H1 (cell line): ENCODE measurements around the gene LRRC72. TPM values are rescaled to one million over a fixed set of nuclear protein-coding genes. Genes with fewer than 3 reads are reported as not detected.

ENCODE experiments used
- CTCF ChIA-PET: fragments of 300-600 bp; sonication (Branson Sonifier 250); formaldehyde crosslinking; loops from one replicate; lab custom pipeline; 2021; ENCODE audit not compliant: partially characterized antibody; lab: Charles Lee
- POLR2A ChIA-PET: fragments of 300-600 bp; sonication (Branson Sonifier 250); formaldehyde crosslinking; loops from one replicate; lab custom pipeline; 2021; ENCODE audit warnings: inconsistent platforms; ENCODE audit not compliant: partially characterized antibody; lab: Charles Lee
- DNase-seq, 2 experiments: peaks; one replicate each; pipeline versions ENCODE4 v3.0.0 to v3.0.0-alpha.2; 2010 to 2022; ENCODE audit warnings: low spot score in 2 of 2, low read depth in 1 of 2, mixed read lengths in 1 of 2
- FAIRE-seq: peaks from 2 replicates; lab custom pipeline; 2011; peaks lifted over from hg19 to GRCh38; lab: Jason Lieb, UNC
- H2AFZ ChIP-seq: 2 replicates; pipeline ENCODE4 v1.8.1; 2012; ENCODE audit warnings: low read length, inconsistent platforms
- H2AK5ac ChIP-seq: 2 replicates; pipeline ENCODE4 v1.6.1; 2013; ENCODE audit warnings: low read depth, low read length
- H2BK120ac ChIP-seq: replicated peaks from 2 replicates; pipeline ENCODE3; 2013; ENCODE audit warnings: low read depth, low read length, inconsistent platforms
- H2BK12ac ChIP-seq: 2 replicates; pipeline ENCODE4 v1.6.1; 2013; ENCODE audit warnings: low read depth, low read length
- H2BK15ac ChIP-seq: 2 replicates; pipeline ENCODE4 v1.6.1; 2013; ENCODE audit warnings: low read length
- H2BK20ac ChIP-seq: 2 replicates; pipeline ENCODE4 v1.6.1; 2013; ENCODE audit warnings: low read length
- H2BK5ac ChIP-seq: 2 replicates; pipeline ENCODE4 v1.6.1; 2013; ENCODE audit warnings: low read depth, low read length
- H3K14ac ChIP-seq: 2 replicates; pipeline ENCODE4 v1.6.1; 2013; ENCODE audit warnings: inconsistent platforms; ENCODE audit not compliant: insufficient read length
- H3K18ac ChIP-seq: 2 replicates; pipeline ENCODE4 v1.6.1; 2013; ENCODE audit warnings: low read length; ENCODE audit errors: extremely low read depth
- H3K23ac ChIP-seq: 2 replicates; pipeline ENCODE4 v1.6.1; 2013; ENCODE audit warnings: inconsistent platforms; ENCODE audit not compliant: insufficient read length
- H3K23me2 ChIP-seq: 2 replicates; pipeline ENCODE4 v1.6.1; 2013; ENCODE audit warnings: low read depth, low read length
- H3K27ac ChIP-seq: 2 replicates; pipeline ENCODE4 v1.6.1; 2011; ENCODE audit warnings: low read depth, low read length, inconsistent platforms
- H3K27me3 ChIP-seq, 4 experiments: replicated peaks in 1 of 4; 1 replicate in 1 of 4; 2 replicates in 3 of 4; pipeline versions ENCODE4 v1.6.1 to v1.8.1; 2011 to 2013; ENCODE audit warnings: low read length in 3 of 4, mild to moderate bottlenecking in 3 of 4, inconsistent platforms in 2 of 4, mixed read lengths in 2 of 4, moderate library complexity in 1 of 4; ENCODE audit not compliant: control insufficient read depth in 3 of 4, insufficient read depth in 3 of 4; ENCODE audit errors: extremely low read depth in 1 of 4
- H3K36me3 ChIP-seq, 4 experiments: 2 replicates each; pipeline versions ENCODE4 v1.6.1 to v1.8.1; 2011 to 2013; ENCODE audit warnings: mild to moderate bottlenecking in 4 of 4, low read length in 3 of 4, moderate library complexity in 2 of 4, control low read depth in 1 of 4, inconsistent platforms in 1 of 4; ENCODE audit not compliant: insufficient read depth in 4 of 4, control insufficient read depth in 2 of 4
- H3K4ac ChIP-seq: replicated peaks from 2 replicates; pipeline ENCODE3; 2013; ENCODE audit warnings: low read length, low read depth, mixed read lengths, inconsistent platforms; ENCODE audit not compliant: insufficient read length
- H3K4me1 ChIP-seq, 4 experiments: replicated peaks in 1 of 4; 1 replicate in 1 of 4; 2 replicates in 3 of 4; pipeline versions ENCODE4 v1.6.1 to v1.8.1; 2011 to 2013; ENCODE audit warnings: low read length in 3 of 4, inconsistent platforms in 2 of 4, mixed read lengths in 1 of 4; ENCODE audit not compliant: insufficient read depth in 4 of 4, control insufficient read depth in 3 of 4
- H3K4me2 ChIP-seq, 2 experiments: 2 replicates each; pipeline versions ENCODE4 v1.6.1 to v1.8.1; 2011 to 2013; ENCODE audit warnings: low read depth in 2 of 2, low read length in 2 of 2, control low read depth in 1 of 2, inconsistent platforms in 1 of 2, mild to moderate bottlenecking in 1 of 2; ENCODE audit not compliant: insufficient read depth in 1 of 2
- H3K4me3 ChIP-seq, 4 experiments: fragments of 200-600, 300-600 bp in 1 of 4; sonication (generic), shearing (Covaris generic), sonication (Bioruptor Twin) in 1 of 4; 2 replicates each; pipeline versions ENCODE4 v1.5.1 to v1.8.1; 2011 to 2016; ENCODE audit warnings: low read length in 4 of 4, low read depth in 3 of 4, control low read depth in 2 of 4, inconsistent platforms in 2 of 4, mild to moderate bottlenecking in 2 of 4, mixed read lengths in 1 of 4, moderate library complexity in 1 of 4; ENCODE audit not compliant: insufficient read depth in 2 of 4; ENCODE audit errors: extremely low read depth in 1 of 4
- H3K56ac ChIP-seq: replicated peaks from 2 replicates; pipeline ENCODE3; 2013; ENCODE audit warnings: low read depth, mild to moderate bottlenecking, mixed read lengths, low read length, inconsistent platforms; ENCODE audit not compliant: insufficient read length
- H3K79me1 ChIP-seq: 2 replicates; pipeline ENCODE4 v1.6.1; 2013; ENCODE audit warnings: low read depth, low read length, control low read depth
- H3K79me2 ChIP-seq, 2 experiments: 2 replicates each; pipeline versions ENCODE4 v1.6.1 to v1.8.1; 2012 to 2013; ENCODE audit warnings: low read length in 2 of 2, mild to moderate bottlenecking in 2 of 2, inconsistent platforms in 1 of 2; ENCODE audit not compliant: insufficient read depth in 2 of 2, control insufficient read depth in 1 of 2
- H3K9ac ChIP-seq, 4 experiments: replicated peaks in 1 of 4; 1 replicate in 1 of 4; 2 replicates in 3 of 4; pipeline versions ENCODE4 v1.6.1 to v1.8.1; 2011 to 2013; ENCODE audit warnings: low read depth in 3 of 4, low read length in 3 of 4, control low read depth in 2 of 4, mild to moderate bottlenecking in 2 of 4, moderate library complexity in 2 of 4, inconsistent platforms in 1 of 4; ENCODE audit errors: extremely low read depth in 1 of 4
- H3K9me3 ChIP-seq, 2 experiments: 2 replicates each; pipeline versions ENCODE4 v1.6.1 to v1.8.1; 2012 to 2013; ENCODE audit warnings: mild to moderate bottlenecking in 2 of 2, moderate library complexity in 2 of 2, control low read depth in 1 of 2, inconsistent platforms in 1 of 2, low read depth in 1 of 2, low read length in 1 of 2, mixed read lengths in 1 of 2; ENCODE audit not compliant: insufficient read depth in 2 of 2
- H4K20me1 ChIP-seq, 2 experiments: replicated peaks in 1 of 2; 2 replicates each; pipeline versions ENCODE3 to v1.8.1; 2011 to 2013; ENCODE audit warnings: inconsistent platforms in 2 of 2, low read length in 2 of 2, mild to moderate bottlenecking in 1 of 2; ENCODE audit not compliant: insufficient read depth in 2 of 2, control insufficient read depth in 1 of 2
- H4K5ac ChIP-seq: 2 replicates; pipeline ENCODE4 v1.6.1; 2013; ENCODE audit warnings: low read length, low read depth, mixed read lengths, inconsistent platforms; ENCODE audit not compliant: insufficient read length
- H4K8ac ChIP-seq: 2 replicates; pipeline ENCODE4 v1.8.0; 2013; ENCODE audit warnings: mild to moderate bottlenecking, moderate library complexity, low read length, inconsistent platforms; ENCODE audit not compliant: insufficient read depth; ENCODE audit errors: extremely low read depth
- H4K91ac ChIP-seq: replicated peaks from 2 replicates; pipeline ENCODE3; 2013; ENCODE audit warnings: low read length, mixed read lengths, inconsistent platforms; ENCODE audit not compliant: insufficient read length
- SIRT6 ChIP-seq: IDR thresholded peaks from one replicate; pipeline ENCODE4 v1.7.1; 2012; ENCODE audit warnings: low read length, inconsistent platforms
- polyA plus RNA-seq, 7 experiments: library from polyadenylated mRNA; depleted of rRNA in 3 of 7; stranded (reverse) in 5 of 7; unstranded in 2 of 7; fragments of >200 nt in 5 of 7; fragments of 200-250 nt in 2 of 7; gene quantifications; 1 replicate in 5 of 7; 2 replicates in 1 of 7; 4 replicates in 1 of 7; pipeline versions ENCODE4 v1.2.1 to v1.2.3, GENCODE V29; 2011 to 2013; ENCODE audit warnings: missing spikeins in 2 of 7, mixed read lengths in 2 of 7
- total RNA-seq: library from RNA; stranded (reverse); fragmentation: NEBNext Ultra II Directional; extraction: Animal tissue kit (Norgen Biotek cat#: 25700); gene quantifications from 2 replicates; pipeline ENCODE4 v1.2.1, GENCODE V29; 2021

The LRRC72 gene
- total and polyA plus RNA-seq, 2 of the 8 experiments (the other 6 are each of a cell fraction or from before 2014, with no cell fraction given): not detected

GRCh38 chr7:16514729-16515128 is 11.9 kb upstream of the LRRC72 start:
- H2BK120ac ChIP-seq: no peak overlapping the region
- no peak overlapping the region for H3K23ac ChIP-seq
- H2BK12ac ChIP-seq: no peak overlapping the region
- no peak overlapping the region for H2BK20ac ChIP-seq
- no peak overlapping the region for H2BK5ac ChIP-seq
- no peak overlapping the region for H3K9ac ChIP-seq
- H3K4me2 ChIP-seq: no peak overlapping the region
- no peaks in the 10 kb centered on the region; a peak in 1 of 7 replicates for H3K4me1 ChIP-seq
- no peaks in the 10 kb centered on the region for H3K36me3 ChIP-seq
- no peak for DNase-seq
- no peak for TF ChIP-seq SIRT6
- no peaks in the 10 kb centered on the region for H3K79me1 ChIP-seq
- H4K20me1 ChIP-seq: no peaks in the 10 kb centered on the region
- ChIA-PET POLR2A (no interaction called here), CTCF (interaction anchor here (1.2 kb wide), 1 partner anchor 36 kb away, joined by 3 read pairs; no protein-coding TSS in a partner anchor)
- H3K27ac ChIP-seq: no peak overlapping the region
- H4K5ac ChIP-seq: no peak overlapping the region
- H3K4me3 ChIP-seq: no peak overlapping the region
- H3K79me2 ChIP-seq: no peaks in the 10 kb centered on the region
- no peak overlapping the region for H3K56ac ChIP-seq
- FAIRE-seq: no peak
- no peak overlapping the region for H3K4ac ChIP-seq
- no peak overlapping the region for H4K91ac ChIP-seq
- H4K8ac ChIP-seq: no peak overlapping the region
- no peak overlapping the region for H3K14ac ChIP-seq
- H2BK15ac ChIP-seq: no peak overlapping the region
- no peak overlapping the region for H3K18ac ChIP-seq
- H3K27me3 ChIP-seq: no peaks in the 10 kb centered on the region
- H3K23me2 ChIP-seq: no peaks in the 10 kb centered on the region
- H2AK5ac ChIP-seq: no peak overlapping the region
- H3K9me3 ChIP-seq: no peaks in the 10 kb centered on the region
- no peak overlapping the region for H2AFZ ChIP-seq
